ENCODE data around the gene RIMBP2. TPM values are rescaled to one million over a fixed set of nuclear protein-coding genes. Genes with fewer than 3 reads are reported as not detected.

RIMBP2 gene
- total RNA-seq, 4 donors from 2014 or later: 0.29 to 8.2 (median 5.6) TPM

DNA sequence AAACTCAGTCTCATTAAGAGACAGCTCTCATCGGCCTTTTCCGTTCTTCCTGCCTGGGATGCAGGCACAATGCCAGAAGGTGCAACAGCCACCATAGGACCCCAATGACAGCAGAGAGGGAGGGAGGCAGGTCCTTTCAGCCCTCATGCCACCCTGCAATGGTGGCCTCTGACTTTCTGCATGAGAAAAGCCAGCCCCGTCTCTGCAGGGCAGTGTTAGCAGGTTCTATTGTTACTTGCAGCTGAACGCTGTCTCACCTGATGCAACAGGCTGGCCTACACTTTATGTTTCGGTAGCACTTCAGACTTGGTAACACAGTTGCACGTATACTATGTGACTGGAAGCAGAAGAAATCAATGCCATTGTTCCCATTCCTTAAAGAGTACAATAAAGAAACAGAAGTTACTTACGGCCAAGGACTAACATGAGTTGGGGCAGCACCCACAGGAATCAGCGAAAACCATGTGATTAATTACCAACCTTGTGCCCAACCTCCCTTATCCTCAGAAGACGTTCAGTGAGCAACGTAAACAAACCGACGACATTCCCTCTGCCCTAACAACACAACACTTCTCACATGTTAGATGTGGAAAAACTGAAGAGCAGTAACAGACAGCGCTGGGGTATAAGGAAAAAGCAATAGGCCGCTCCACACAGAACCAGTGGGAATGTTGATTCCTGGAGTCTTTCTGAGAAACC lies 102.1 kb downstream of the RIMBP2 start:
- no peak overlapping the region for H3K27ac ChIP-seq
- intact Hi-C loops (cut with DNase I; ENCODE audit: low total_unique reads): no loop called here
- H3K27me3 ChIP-seq: no peaks in the 10 kb centered on the region
- H3K4me3 ChIP-seq: no peak overlapping the region
- no peaks in the 10 kb centered on the region for H3K9me3 ChIP-seq
- TF ChIP-seq POLR2A (IDR thresholded peaks at IDR 0.05): no peak
- TF ChIP-seq, protein P1, sequence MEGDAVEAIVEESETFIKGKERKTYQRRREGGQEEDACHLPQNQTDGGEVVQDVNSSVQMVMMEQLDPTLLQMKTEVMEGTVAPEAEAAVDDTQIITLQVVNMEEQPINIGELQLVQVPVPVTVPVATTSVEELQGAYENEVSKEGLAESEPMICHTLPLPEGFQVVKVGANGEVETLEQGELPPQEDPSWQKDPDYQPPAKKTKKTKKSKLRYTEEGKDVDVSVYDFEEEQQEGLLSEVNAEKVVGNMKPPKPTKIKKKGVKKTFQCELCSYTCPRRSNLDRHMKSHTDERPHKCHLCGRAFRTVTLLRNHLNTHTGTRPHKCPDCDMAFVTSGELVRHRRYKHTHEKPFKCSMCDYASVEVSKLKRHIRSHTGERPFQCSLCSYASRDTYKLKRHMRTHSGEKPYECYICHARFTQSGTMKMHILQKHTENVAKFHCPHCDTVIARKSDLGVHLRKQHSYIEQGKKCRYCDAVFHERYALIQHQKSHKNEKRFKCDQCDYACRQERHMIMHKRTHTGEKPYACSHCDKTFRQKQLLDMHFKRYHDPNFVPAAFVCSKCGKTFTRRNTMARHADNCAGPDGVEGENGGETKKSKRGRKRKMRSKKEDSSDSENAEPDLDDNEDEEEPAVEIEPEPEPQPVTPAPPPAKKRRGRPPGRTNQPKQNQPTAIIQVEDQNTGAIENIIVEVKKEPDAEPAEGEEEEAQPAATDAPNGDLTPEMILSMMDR (IDR thresholded peaks at IDR 0.05): no peak
- H3K4me1 ChIP-seq: no peaks in the 10 kb centered on the region
- DNase-seq: no peak
- H3K36me3 ChIP-seq: no peaks in the 10 kb centered on the region

DNA sequence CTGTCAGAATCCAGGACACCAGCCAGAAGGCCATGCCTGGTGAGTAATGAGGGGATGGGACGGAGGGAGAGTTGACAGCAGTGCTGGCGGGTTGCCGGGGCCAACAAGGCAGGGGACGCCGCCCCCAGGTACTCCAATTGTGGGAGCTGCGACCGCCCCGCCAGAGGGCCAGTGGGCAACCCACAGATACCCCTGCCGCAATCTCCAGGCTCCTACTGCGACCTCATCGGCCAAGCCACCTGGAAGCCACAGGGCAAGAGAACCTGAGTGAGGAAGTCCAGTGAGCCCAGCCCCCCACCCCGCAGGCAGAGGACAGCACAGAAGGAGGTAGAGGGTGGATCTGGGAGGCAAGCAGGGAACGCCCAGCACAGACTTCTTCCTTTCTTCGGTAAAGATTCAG lies 103.0 kb downstream of the RIMBP2 start:
- H3K36me3 ChIP-seq: no peaks in the 10 kb centered on the region
- no peak for DNase-seq
- intact Hi-C loops (cut with DNase I; ENCODE audit: low total_unique reads): no loop called here
- H3K9me3 ChIP-seq: no peaks in the 10 kb centered on the region
- H3K27ac ChIP-seq: no peak overlapping the region
- TF ChIP-seq, protein P1 (IDR thresholded peaks at IDR 0.05): no peak
- no peak for TF ChIP-seq POLR2A (IDR thresholded peaks at IDR 0.05)
- no peaks in the 10 kb centered on the region for H3K4me1 ChIP-seq
- H3K4me3 ChIP-seq: no peak overlapping the region
- H3K27me3 ChIP-seq: no peaks in the 10 kb centered on the region

DNA sequence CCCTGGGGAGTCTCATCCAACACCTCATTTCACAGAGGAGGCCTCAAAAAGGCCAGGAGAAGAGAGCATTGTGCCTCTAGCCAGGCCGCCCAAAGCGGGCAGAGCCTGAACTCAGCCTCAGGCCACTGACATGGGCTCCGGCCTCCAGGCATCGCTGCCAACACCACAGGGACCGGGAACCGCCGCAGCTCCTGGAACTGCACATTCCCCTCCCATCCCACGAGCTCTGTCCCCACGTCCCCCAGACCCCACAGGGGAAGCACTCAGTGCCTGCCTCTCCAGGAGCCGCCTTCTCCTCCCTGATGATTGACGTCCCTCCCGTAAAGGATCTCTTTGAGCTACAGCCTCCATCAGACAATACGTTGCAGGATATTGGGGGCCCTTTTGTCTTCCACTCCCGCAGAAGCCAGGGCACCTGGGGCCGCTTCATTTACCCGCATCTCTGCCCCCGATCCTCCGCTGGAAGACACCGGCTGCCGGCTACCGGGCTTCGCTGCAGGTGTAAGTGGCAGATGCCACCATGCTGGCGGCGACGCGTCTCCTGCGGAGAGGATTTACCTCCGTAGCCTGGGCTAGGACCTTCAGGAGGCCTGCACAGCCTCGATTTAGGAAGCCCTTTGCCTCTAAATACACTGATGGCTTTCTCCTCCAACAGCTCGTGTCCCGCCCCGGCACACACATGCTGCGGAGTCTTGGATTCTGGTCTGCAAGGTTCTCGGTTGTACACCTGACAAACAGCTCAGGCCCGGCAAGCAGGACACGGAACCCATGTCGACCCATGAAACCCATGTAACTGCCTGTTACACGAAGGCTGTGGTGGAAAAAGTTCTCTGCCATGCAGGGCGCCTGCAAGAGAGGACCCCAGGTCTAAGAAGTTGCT lies 104.8 kb downstream of the RIMBP2 start:
- no peak for DNase-seq
- intact Hi-C loops (cut with DNase I; ENCODE audit: low total_unique reads): no loop called here
- H3K4me1 ChIP-seq: no peaks in the 10 kb centered on the region
- H3K4me3 ChIP-seq: no peak overlapping the region
- no peak for TF ChIP-seq POLR2A (IDR thresholded peaks at IDR 0.05)
- TF ChIP-seq, protein P1 (IDR thresholded peaks at IDR 0.05): no peak
- no peak overlapping the region for H3K27ac ChIP-seq
- no peaks in the 10 kb centered on the region for H3K9me3 ChIP-seq
- no peaks in the 10 kb centered on the region for H3K36me3 ChIP-seq
- H3K27me3 ChIP-seq: no peaks in the 10 kb centered on the region

DNA sequence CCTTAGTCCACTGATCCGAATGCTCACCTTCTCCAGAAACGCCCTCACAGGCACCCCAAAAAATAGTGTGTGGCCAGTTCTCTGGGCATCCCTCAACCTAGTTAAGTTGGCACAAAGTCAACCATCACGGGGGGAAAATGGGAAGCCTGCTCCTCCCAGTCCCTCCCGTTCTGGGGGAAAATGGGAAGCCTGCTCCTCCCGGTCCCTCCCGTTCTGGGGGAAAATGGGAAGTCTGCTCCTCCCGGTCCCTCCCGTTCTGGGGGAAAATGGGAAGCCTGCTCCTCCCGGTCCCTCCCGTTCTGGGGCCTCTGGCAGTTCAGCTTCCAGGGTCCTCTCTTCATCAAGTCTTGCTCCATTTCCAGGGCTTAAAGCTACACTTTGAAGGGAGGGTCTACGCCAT lies 106.1 kb downstream of the RIMBP2 start:
- H3K36me3 ChIP-seq: no peaks in the 10 kb centered on the region
- no peak overlapping the region for H3K27ac ChIP-seq
- H3K4me1 ChIP-seq: no peaks in the 10 kb centered on the region
- DNase-seq: no peak
- no peaks in the 10 kb centered on the region for H3K27me3 ChIP-seq
- TF ChIP-seq, protein P1 (IDR thresholded peaks at IDR 0.05): no peak
- no peak for TF ChIP-seq POLR2A (IDR thresholded peaks at IDR 0.05)
- no peaks in the 10 kb centered on the region for H3K9me3 ChIP-seq
- intact Hi-C loops (cut with DNase I; ENCODE audit: low total_unique reads): no loop called here
- H3K4me3 ChIP-seq: no peak overlapping the region

DNA sequence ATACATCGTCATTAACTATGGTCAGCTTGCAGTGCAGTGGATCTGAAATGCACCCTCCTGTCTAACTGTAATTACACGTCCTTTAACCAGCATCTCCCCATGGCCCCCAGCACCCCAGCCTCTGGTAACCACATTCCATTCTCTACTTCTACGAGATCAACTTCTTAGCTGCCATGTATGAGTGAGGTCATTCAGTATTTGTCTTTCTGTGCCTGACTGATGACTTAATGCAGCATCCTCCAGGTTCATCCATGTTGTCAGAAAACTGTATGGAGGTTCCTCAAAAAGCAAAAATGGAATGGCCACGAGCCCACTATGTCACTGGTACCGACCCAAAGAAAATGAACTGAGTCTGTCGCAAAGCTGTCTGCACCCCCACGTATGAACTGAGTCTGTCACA lies 107.3 kb downstream of the RIMBP2 start:
- no peak for TF ChIP-seq POLR2A (IDR thresholded peaks at IDR 0.05)
- TF ChIP-seq, protein P1 (IDR thresholded peaks at IDR 0.05): no peak
- no peaks in the 10 kb centered on the region for H3K9me3 ChIP-seq
- H3K27ac ChIP-seq: no peak overlapping the region
- H3K4me3 ChIP-seq: no peak overlapping the region
- intact Hi-C loops (cut with DNase I; ENCODE audit: low total_unique reads): no loop called here
- no peak for DNase-seq
- H3K36me3 ChIP-seq: no peaks in the 10 kb centered on the region
- H3K4me1 ChIP-seq: no peaks in the 10 kb centered on the region
- H3K27me3 ChIP-seq: no peaks in the 10 kb centered on the region

Data from uterus (tissue), 4 donors.